ENCODE data around the gene CCDC63. TPM values are rescaled to one million over a fixed set of nuclear protein-coding genes. Genes with fewer than 3 reads are reported as not detected.

Gene CCDC63
- total RNA-seq = not detected in 2 replicates

DNA sequence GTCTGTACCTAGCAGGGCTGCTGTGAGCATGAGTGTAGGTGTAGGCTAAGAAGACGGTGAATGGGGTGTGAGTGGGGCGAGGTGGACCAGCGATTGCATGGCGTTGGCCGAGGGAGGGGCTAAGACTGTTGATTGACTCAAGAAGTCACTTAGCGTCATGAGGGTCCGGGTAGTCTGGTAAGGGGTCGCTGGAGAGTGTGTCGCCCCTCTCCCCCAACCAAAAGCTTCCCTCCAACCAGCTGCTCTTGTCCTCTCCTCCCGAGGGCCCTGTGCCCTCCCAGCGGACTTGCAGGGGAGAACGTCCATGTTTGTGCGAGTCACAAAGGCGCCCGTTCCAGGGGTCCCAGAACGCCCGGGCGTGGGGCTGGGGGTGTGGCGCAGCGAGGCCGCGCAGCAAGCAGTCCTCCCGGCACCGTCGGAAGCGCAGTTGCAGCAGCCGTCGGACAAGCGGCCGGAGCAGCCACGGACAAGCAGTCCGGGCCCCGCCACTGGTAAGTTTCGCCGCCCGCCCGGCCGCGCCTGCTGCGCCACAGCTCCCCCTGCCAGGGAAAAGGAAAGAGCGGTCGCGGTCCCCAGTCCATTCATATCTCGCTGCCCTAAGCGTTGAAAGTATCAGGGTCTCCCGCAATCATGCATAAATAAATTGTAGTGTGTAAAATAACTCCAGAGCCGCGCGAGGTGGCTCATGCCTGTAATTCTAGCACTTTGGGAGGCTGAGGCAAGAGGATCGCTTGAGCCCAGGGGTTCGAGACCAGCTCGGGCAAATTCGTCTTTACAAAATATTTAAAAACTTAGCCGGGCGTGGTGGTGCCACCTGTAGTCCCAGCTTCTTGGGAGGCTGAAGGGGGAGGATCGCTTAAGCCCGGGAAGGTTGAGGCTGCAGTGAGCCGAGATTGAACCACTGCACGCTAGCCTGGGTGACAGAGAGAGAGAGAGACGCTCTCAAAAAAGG is at the start of gene CCDC63:
Gene CCDC63 (plus strand): TSS at position 373 of the 952 bp plus-strand sequence. CDS start 5,968 bp downstream, outside the sequence.

GRCh38 chr12:110920324-110920910 is 73.6 kb downstream of the CCDC63 start, which contains the start of gene MYL2:
Gene MYL2 (minus strand): TSS chr12:110920579. CDS start chr12:110920529, 50 bp downstream.

Other genes with a start within 250 kb of the CCDC63 start
- 28.9 and 33.7 TPM in 2 replicates for gene TCTN1, start 232.9 kb upstream of the CCDC63 start, total RNA-seq
- 1.3 and 2.2 TPM in 2 replicates for gene HVCN1, start 157.9 kb upstream of the CCDC63 start, total RNA-seq
- gene PPP1CC, start 104.1 kb upstream of the CCDC63 start, total RNA-seq = 72.7 and 92.8 TPM in 2 replicates
- gene MYL2, start 73.6 kb downstream of the CCDC63 start, total RNA-seq = not detected in 2 replicates
- not detected in 2 replicates for gene CUX2, start 187.2 kb downstream of the CCDC63 start, total RNA-seq

Measured in pericardium fibroblast (primary cell).